ENCODE measurements around the gene PLAAT1. TPM values are rescaled to one million over a fixed set of nuclear protein-coding genes. Genes with fewer than 3 reads are reported as not detected.

PLAAT1 gene
- total RNA-seq, 1 donor from 2014 or later: 0.96 TPM

GRCh38 chr3:193240436-193240849, 579 bp upstream of the PLAAT1 start:
- no peak for DNase-seq
- TF ChIP-seq CTCF (IDR thresholded peaks at IDR 0.05): no peak
- intact Hi-C loops (cut with DNase I): no loop called here
- Histone ChIP-seq H3K27ac (no peak overlapping the region), H3K9me3 (no peaks in the 10 kb centered on the region), H3K27me3 (peaks cover 9% of the 10 kb centered on the region), H3K4me3 (peak overlapping the region; percentile 45), H3K4me1 (no peaks in the 10 kb centered on the region), H3K36me3 (no peaks in the 10 kb centered on the region)
- ATAC-seq: no peak

- Histone ChIP-seq H3K36me3 (no peaks in the 10 kb centered on the region), H3K4me3 (peak overlapping the region; percentile 45), H3K4me1 (no peaks in the 10 kb centered on the region), H3K27me3 (peaks cover 9% of the 10 kb centered on the region), H3K9me3 (no peaks in the 10 kb centered on the region), H3K27ac (no peak overlapping the region)
- no peak for TF ChIP-seq CTCF (IDR thresholded peaks at IDR 0.05)
- DNase-seq (no peak), ATAC-seq (no peak)
- intact Hi-C loops (cut with DNase I): no loop called here
Observed at GRCh38 chr3:193241716-193242115, 694 bp downstream of the PLAAT1 start.

- no peak overlapping the region for H3K4me3 ChIP-seq
- H3K36me3 ChIP-seq: no peaks in the 10 kb centered on the region
- DNase-seq (no peak), ATAC-seq (no peak)
- H3K27ac ChIP-seq: no peak overlapping the region
- H3K27me3 ChIP-seq: peaks cover 9% of the 10 kb centered on the region
- H3K4me1 ChIP-seq: no peaks in the 10 kb centered on the region
- intact Hi-C loops (cut with DNase I): no loop called here
- no peak for TF ChIP-seq CTCF (IDR thresholded peaks at IDR 0.05)
- H3K9me3 ChIP-seq: no peaks in the 10 kb centered on the region
Observed at GRCh38 chr3:193243571-193243970, 2.5 kb downstream of the PLAAT1 start.

- ATAC-seq (no peak), DNase-seq (no peak)
- no peak overlapping the region for H3K27ac ChIP-seq
- H3K4me1 ChIP-seq: no peaks in the 10 kb centered on the region
- H3K9me3 ChIP-seq: peaks cover 8% of the 10 kb centered on the region
- H3K27me3 ChIP-seq: no peaks in the 10 kb centered on the region
- H3K4me3 ChIP-seq: no peak overlapping the region
- intact Hi-C loops (cut with DNase I): no loop called here
- TF ChIP-seq CTCF (IDR thresholded peaks at IDR 0.05): no peak
- H3K36me3 ChIP-seq: no peaks in the 10 kb centered on the region
Observed at GRCh38 chr3:193248848-193249468, 7.9 kb downstream of the PLAAT1 start.

GRCh38 chr3:193250492-193250891, 9.5 kb downstream of the PLAAT1 start:
- ATAC-seq (no peak), DNase-seq (no peak)
- intact Hi-C loops (cut with DNase I): no loop called here
- Histone ChIP-seq H3K36me3 (no peaks in the 10 kb centered on the region), H3K4me1 (no peaks in the 10 kb centered on the region), H3K27ac (no peak overlapping the region), H3K4me3 (no peak overlapping the region), H3K9me3 (peaks cover 8% of the 10 kb centered on the region), H3K27me3 (peaks cover 4% of the 10 kb centered on the region)
- TF ChIP-seq CTCF (IDR thresholded peaks at IDR 0.05): no peak

Data from upper lobe of right lung (tissue), 1 donor.